Astrocyte of the cerebellum (primary cell): ENCODE measurements around the gene CXXC5.

Source experiments
- DNase-seq: peaks from one replicate; pipeline ENCODE4 v3.0.0-alpha.2; 2011; ENCODE audit warnings: low read depth
- H3K4me3 ChIP-seq: 2 replicates; pipeline ENCODE4 v1.5.1; 2011; ENCODE audit warnings: mild to moderate bottlenecking, low read depth, low read length, moderate library complexity
- CTCF ChIP-seq: IDR thresholded peaks from 2 replicates; pipeline ENCODE4 v1.5.1; 2012; ENCODE audit warnings: low read length, low read depth, moderate library complexity, mild to moderate bottlenecking; ENCODE audit errors: missing control alignments
- in situ Hi-C: cut with HindIII; loops from 2 replicates; pipeline ENCODE4 v1.10.0; 2017; ENCODE audit warnings: low sequenced_read_pairs

The CXXC5 gene

GRCh38 chr5:139664727-139665351 lies 16.7 kb downstream of the CXXC5 start:
- no peak for TF ChIP-seq CTCF
- H3K4me3 ChIP-seq = no peak overlapping the region
- in situ Hi-C loops = no loop called here
- DNase-seq = no peak

DNA sequence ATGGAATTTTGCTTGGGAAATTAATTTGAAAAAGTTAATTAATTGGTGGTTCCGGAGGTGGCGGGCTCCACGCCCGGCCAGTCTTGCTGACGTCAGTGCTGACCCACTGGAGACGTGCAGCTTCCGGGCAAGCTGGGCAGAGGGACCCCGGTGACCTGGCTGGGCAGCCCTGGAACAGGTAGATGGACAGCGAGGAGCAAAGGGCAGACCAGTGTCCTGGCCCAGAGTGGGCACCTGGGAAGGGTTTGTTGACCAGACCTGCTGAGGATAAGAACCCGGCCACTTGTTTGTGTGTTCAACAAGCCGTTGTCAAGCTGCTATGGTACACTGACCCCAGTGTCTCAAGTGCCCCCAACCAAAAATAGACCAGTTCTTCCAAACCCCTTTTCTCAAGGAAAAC lies 17.5 kb downstream of the CXXC5 start:
- no peak for TF ChIP-seq CTCF
- in situ Hi-C loops = no loop called here
- no peak overlapping the region for H3K4me3 ChIP-seq
- DNase-seq = no peak

DNA sequence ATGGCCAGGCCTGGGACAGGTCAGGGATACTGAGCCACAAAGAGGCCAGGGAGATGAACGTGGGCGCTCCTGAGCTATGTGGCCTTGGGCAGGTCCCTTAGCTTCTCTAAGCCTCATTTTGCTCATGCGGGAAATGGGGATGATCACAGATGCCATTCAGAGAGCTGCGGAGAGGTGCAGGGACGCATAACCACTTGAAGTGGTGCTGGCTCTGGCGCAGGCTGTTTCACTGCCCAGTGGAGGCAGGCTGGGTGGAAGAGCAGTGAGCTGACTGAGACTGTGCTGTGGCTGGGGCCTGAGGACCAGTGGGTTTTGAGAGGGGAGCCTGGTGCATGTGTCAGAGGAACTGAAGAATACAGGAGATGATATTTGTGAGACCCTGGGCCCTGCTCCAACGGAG lies 18.4 kb downstream of the CXXC5 start:
- in situ Hi-C loops = no loop called here
- no peak overlapping the region for H3K4me3 ChIP-seq
- no peak for TF ChIP-seq CTCF
- DNase-seq = no peak

- no peak for DNase-seq
- TF ChIP-seq CTCF = no peak
- H3K4me3 ChIP-seq = no peak overlapping the region
- in situ Hi-C loops = no loop called here
Measured at GRCh38 chr5:139667001-139667729, 19.0 kb downstream of the CXXC5 start.

DNA sequence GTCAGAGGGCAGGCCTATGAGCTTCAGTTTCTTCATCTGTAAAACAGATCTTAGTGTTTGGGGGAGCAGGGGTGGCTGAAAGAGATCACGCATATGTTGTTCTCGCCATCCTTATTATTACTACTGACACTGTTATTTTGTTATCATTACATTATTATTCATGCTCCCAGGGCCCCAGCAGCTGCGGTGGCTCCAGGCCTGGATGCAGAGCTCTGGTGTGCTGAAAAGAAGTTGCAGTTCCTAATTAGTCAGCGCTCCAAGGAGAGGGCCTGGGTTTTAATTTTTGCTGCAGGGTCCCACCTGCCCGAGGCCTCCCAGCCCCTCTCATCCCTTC lies 19.5 kb downstream of the CXXC5 start:
- no peak for TF ChIP-seq CTCF
- in situ Hi-C loops = no loop called here
- peak overlapping the region; percentile 25 for H3K4me3 ChIP-seq
- no peak for DNase-seq

DNA sequence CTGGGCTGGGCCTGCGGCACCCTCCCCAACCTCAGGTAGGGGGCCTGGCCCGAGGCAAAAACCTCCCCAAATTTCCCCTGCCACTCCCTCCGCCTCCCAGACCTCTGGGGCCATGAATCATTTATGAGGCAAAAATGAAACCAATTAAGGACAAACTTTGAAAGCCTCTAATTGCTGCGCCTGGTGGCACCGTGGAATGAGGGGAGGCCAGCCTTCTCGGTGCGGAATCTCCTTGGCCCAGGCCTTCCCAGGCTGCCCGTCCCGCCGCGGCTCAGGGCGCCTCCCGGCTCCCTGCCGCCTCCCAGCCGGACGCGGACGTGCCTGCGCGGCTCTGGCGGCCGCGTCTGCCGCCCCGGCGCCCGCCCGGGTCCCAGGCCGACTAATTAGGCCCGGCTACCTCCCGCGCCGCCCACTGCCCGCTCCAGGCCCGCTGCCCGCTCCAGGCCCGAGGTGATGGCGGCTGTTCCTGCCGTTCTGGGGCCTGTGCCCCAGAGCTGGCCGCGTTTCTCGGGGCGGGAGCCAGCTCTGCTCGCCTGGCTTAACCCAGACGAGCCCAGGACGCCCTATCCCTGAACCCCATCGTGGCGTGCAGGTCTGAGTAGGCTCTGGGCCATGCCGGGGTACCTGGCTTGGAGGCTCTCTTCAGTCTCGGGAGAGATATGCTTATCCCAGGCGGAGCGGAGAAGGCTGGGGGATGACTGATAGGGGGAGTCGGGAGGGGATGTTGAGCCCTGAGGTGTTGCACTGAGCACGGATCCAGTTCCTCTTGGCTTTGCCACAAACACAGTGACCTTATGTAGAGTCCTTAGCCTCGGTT lies 20.1 kb downstream of the CXXC5 start:
- no peak for DNase-seq
- in situ Hi-C loops = no loop called here
- H3K4me3 ChIP-seq = peak overlapping the region; percentile 25

More for the DNA sequence above, 20.1 kb downstream of the CXXC5 start:
- no peak for TF ChIP-seq CTCF
